T-cell (primary cell): Measurements from ENCODE around the gene DOCK4. TPM values are rescaled to one million over a fixed set of nuclear protein-coding genes. Genes with fewer than 3 reads are reported as not detected.

ENCODE experiments used
- ATAC-seq, 4 experiments: fragments of 200-7000 bp in 3 of 4; fragments of 150-1000 bp in 1 of 4; cut with Tn5 transposase; replicated peaks in 1 of 4; 1 replicate in 3 of 4; 2 replicates in 1 of 4; pipeline ENCODE4 v1.10.0; 2021; ENCODE audit warnings: moderate library complexity in 3 of 4, mild to moderate bottlenecking in 2 of 4, moderate number of reproducible peaks in 1 of 4
- CTCF ChIA-PET, 2 donors: fragments of 300-600 bp; sonication (Branson Sonifier 250); formaldehyde crosslinking; loops; one replicate each; lab custom pipeline; 2022; ENCODE audit warnings: antibody characterized with exemption in 2 of 2; lab: Charles Lee
- POLR2A ChIA-PET, 2 donors: fragments of 300-600 bp; sonication (Branson Sonifier 250); formaldehyde crosslinking; loops; one replicate each; lab custom pipeline; 2022; ENCODE audit warnings: antibody characterized with exemption in 2 of 2; lab: Charles Lee
- DNase-seq, 35 experiments: peaks; one replicate each; pipeline versions ENCODE4 v3.0.0 to v3.0.0-alpha.2; 2013 to 2023
- H3K27ac ChIP-seq: one replicate; pipeline ENCODE4 v1.5.1; 2013; ENCODE audit warnings: low read length
- H3K27me3 ChIP-seq, 2 experiments: replicated peaks in 1 of 2; 1 replicate in 1 of 2; 2 replicates in 1 of 2; pipeline versions ENCODE4 v1.6.1 to v1.7.0; 2013; ENCODE audit warnings: low read length in 1 of 2, mixed read lengths in 1 of 2; ENCODE audit not compliant: control insufficient read depth in 2 of 2, insufficient read depth in 2 of 2; ENCODE audit errors: extremely low read depth in 1 of 2
- H3K36me3 ChIP-seq, 2 donors: 1 replicate in 1 of 2; 2 replicates in 1 of 2; pipeline versions ENCODE4 v1.6.1 to v1.7.0; 2013; ENCODE audit warnings: low read length in 1 of 2; ENCODE audit not compliant: control insufficient read depth in 2 of 2, insufficient read depth in 1 of 2; ENCODE audit errors: extremely low read depth in 1 of 2
- H3K4me1 ChIP-seq, 2 experiments: 1 replicate in 1 of 2; 2 replicates in 1 of 2; pipeline versions ENCODE4 v1.6.1 to v1.7.0; 2013; ENCODE audit warnings: low read length in 2 of 2, mixed read lengths in 1 of 2; ENCODE audit not compliant: insufficient read depth in 2 of 2, control insufficient read depth in 1 of 2; ENCODE audit errors: extremely low read depth in 1 of 2
- H3K4me3 ChIP-seq, 2 donors: 1 replicate in 1 of 2; 2 replicates in 1 of 2; pipeline versions ENCODE4 v1.5.1 to v1.7.0; 2013; ENCODE audit warnings: mild to moderate bottlenecking in 2 of 2, low read length in 1 of 2, moderate library complexity in 1 of 2; ENCODE audit not compliant: control insufficient read depth in 1 of 2; ENCODE audit errors: extremely low read depth in 1 of 2
- H3K9me3 ChIP-seq: 2 replicates; pipeline ENCODE4 v1.7.0; 2013
- H3K27ac Mint-ChIP-seq, 2 donors: one replicate each; pipeline ENCODE4 v1.8.0; 2020 to 2021; ENCODE audit warnings: mild to moderate bottlenecking in 2 of 2, mixed read lengths in 2 of 2
- H3K27me3 Mint-ChIP-seq, 2 donors: one replicate each; pipeline ENCODE4 v1.8.0; 2021 to 2022; ENCODE audit warnings: mixed read lengths in 2 of 2
- H3K36me3 Mint-ChIP-seq: one replicate; pipeline ENCODE4 v1.8.0; 2021; ENCODE audit warnings: mixed read lengths
- H3K4me1 Mint-ChIP-seq, 3 donors: one replicate each; pipeline ENCODE4 v1.8.0; 2020 to 2022; ENCODE audit warnings: mixed read lengths in 3 of 3, mild to moderate bottlenecking in 1 of 3
- H3K4me3 Mint-ChIP-seq, 3 donors: one replicate each; pipeline ENCODE4 v1.8.0; 2020 to 2022; ENCODE audit warnings: mild to moderate bottlenecking in 3 of 3, mixed read lengths in 3 of 3, moderate library complexity in 3 of 3
- H3K9me3 Mint-ChIP-seq, 3 donors: one replicate each; pipeline ENCODE4 v1.8.0; 2020 to 2022; ENCODE audit warnings: mixed read lengths in 3 of 3
- WGBS: methylation state at CpG from one replicate; pipeline ENCODE4 v1.1.5; 2013; ENCODE audit warnings: missing lambda C conversion rate; ENCODE audit not compliant: insufficient coverage; 5-methylcytosine and 5-hydroxymethylcytosine counted together
- total RNA-seq, 35 experiments: library from RNA in 6 of 35; stranded (reverse) in 6 of 35; fragments of 120-200 nt in 1 of 35; gene quantifications; one replicate each; pipeline versions ENCODE4 v1.2.1 to v1.2.4 and lab custom pipeline; 2013 to 2026

The DOCK4 gene
- total RNA-seq, 5 donors from 2014 or later (not counting 1 experiment from before 2014, with no cell fraction given) = 0.35 to 1.4 (median 0.85) TPM

- WGBS = no CpG with 5 or more reads among the region's 3 CpGs
- Mint-ChIP-seq H3K27me3 (peaks cover 3 to 6% of the 10 kb centered on the region in 2 donors), H3K4me3 (no peak overlapping the region), H3K9me3 (no peaks in the 10 kb centered on the region), H3K27ac (no peak overlapping the region), H3K4me1 (no peaks in the 10 kb centered on the region), H3K36me3 (no peaks in the 10 kb centered on the region)
- POLR2A ChIA-PET = no interaction called here
- Histone ChIP-seq H3K36me3 (no peaks in the 10 kb centered on the region), H3K27ac (no peak overlapping the region), H3K4me1 (no peaks in the 10 kb centered on the region), H3K27me3 (peaks cover 0 to 2% of the 10 kb centered on the region in 2 experiments), H3K9me3 (no peaks in the 10 kb centered on the region), H3K4me3 (no peak overlapping the region)
- CTCF ChIA-PET = interaction anchor here in 1 of 2 donors (0.6 kb wide), 1 partner anchor 182 kb away, joined by 3 read pairs; no protein-coding TSS in a partner anchor
- DNase-seq = no peak
- ATAC-seq = no peak
These were observed 44.7 kb downstream of the DOCK4 start for GRCh38 chr7:112161253-112162141.

- Mint-ChIP-seq H3K27me3 (peaks cover 3 to 6% of the 10 kb centered on the region in 2 donors), H3K27ac (no peak overlapping the region), H3K4me1 (no peaks in the 10 kb centered on the region), H3K9me3 (no peaks in the 10 kb centered on the region), H3K4me3 (no peak overlapping the region), H3K36me3 (no peaks in the 10 kb centered on the region)
- DNase-seq (no peak), ATAC-seq (no peak)
- H3K9me3 ChIP-seq = no peaks in the 10 kb centered on the region
- H3K27me3 ChIP-seq = peaks cover 0 to 2% of the 10 kb centered on the region in 2 experiments
- H3K4me3 ChIP-seq = no peak overlapping the region
- 72% methylated on average over 4 of the region's 7 CpGs for WGBS
- CTCF ChIA-PET = interaction anchor here in 1 of 2 donors (0.6 kb wide), 1 partner anchor 181 kb away, joined by 3 read pairs; no protein-coding TSS in a partner anchor
- no peaks in the 10 kb centered on the region for H3K36me3 ChIP-seq
- no peak overlapping the region for H3K27ac ChIP-seq
- POLR2A ChIA-PET = no interaction called here
- H3K4me1 ChIP-seq = no peaks in the 10 kb centered on the region
These were observed 45.4 kb downstream of the DOCK4 start for GRCh38 chr7:112160771-112161150.

DNA sequence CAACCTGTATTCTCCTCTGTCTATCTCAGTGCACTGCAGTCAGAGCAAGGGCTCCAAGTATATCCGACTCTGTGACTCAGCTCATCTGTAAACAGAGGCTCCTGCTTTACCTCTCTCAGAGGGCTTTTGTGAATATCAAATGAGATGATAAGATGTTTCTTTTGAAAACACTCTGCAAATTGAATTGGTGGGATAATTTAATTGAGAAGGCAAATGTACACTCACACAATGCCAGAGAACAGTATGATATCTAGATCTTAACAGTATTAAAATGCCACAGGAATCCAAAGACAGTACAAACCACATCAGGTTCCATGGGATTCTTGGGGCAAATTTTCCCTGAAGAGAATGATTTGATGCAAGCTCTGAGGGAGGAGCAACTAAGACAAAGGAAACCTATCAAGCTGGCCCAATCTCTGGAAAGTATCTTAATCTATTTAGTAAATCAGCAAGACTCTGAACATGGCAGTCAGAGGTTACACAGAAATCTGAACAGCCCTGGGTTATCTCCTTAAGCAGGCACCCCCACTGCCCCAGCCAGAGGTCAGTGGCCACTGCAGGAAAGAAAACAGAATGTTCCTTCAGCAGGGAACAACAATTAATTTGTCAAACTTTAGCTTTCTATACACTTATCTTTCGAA lies 45.9 kb downstream of the DOCK4 start:
- 80% methylated on average over 1 of the region's 2 CpGs for WGBS

DNA sequence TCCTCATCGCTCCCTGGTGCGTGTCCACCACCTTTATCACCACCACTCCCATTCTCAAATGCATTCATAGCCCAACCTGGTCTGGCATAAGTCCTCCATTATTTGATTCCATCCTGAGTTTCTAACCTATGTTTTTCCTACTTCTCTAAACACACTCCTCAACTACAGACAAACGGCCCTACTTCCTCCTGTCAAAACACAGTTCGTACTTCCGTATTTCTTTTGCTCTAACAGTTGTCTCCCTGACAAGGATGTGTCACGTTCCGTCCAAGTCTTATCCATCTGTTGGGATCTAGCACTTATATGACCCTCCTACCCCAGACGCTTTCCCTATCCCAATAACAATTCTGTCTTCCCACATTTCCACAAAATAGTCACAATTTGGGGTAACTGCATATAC lies 46.8 kb downstream of the DOCK4 start:
- H3K4me1 Mint-ChIP-seq = no peaks in the 10 kb centered on the region
- no peaks in the 10 kb centered on the region for H3K36me3 Mint-ChIP-seq
- ATAC-seq (no peak), DNase-seq (no peak)
- H3K36me3 ChIP-seq = no peaks in the 10 kb centered on the region
- no peaks in the 10 kb centered on the region for H3K9me3 ChIP-seq
- ChIA-PET POLR2A (no interaction called here), CTCF (no interaction called here)
- H3K27me3 ChIP-seq = peaks cover 0 to 2% of the 10 kb centered on the region in 2 experiments
- no peak overlapping the region for H3K27ac Mint-ChIP-seq
- 53% methylated on average over 7 of the region's 8 CpGs for WGBS
- no peak overlapping the region for H3K4me3 ChIP-seq
- no peak overlapping the region for H3K27ac ChIP-seq
- H3K4me3 Mint-ChIP-seq = no peak overlapping the region
- H3K4me1 ChIP-seq = no peaks in the 10 kb centered on the region
- peaks cover 3 to 12% of the 10 kb centered on the region in 2 donors for H3K27me3 Mint-ChIP-seq
- no peaks in the 10 kb centered on the region for H3K9me3 Mint-ChIP-seq

More for the DNA sequence above, 45.9 kb downstream of the DOCK4 start:
- H3K36me3 Mint-ChIP-seq = no peaks in the 10 kb centered on the region
- Histone ChIP-seq H3K27me3 (peaks cover 0 to 2% of the 10 kb centered on the region in 2 experiments), H3K9me3 (no peaks in the 10 kb centered on the region), H3K4me1 (no peaks in the 10 kb centered on the region), H3K36me3 (no peaks in the 10 kb centered on the region), H3K4me3 (no peak overlapping the region), H3K27ac (no peak overlapping the region)
- DNase-seq (no peak), ATAC-seq (no peak)
- CTCF ChIA-PET = no interaction called here
- POLR2A ChIA-PET = no interaction called here
- H3K9me3 Mint-ChIP-seq = no peaks in the 10 kb centered on the region
- peaks cover 3 to 7% of the 10 kb centered on the region in 2 donors for H3K27me3 Mint-ChIP-seq
- H3K27ac Mint-ChIP-seq = no peak overlapping the region
- no peak overlapping the region for H3K4me3 Mint-ChIP-seq
- no peaks in the 10 kb centered on the region for H3K4me1 Mint-ChIP-seq

DNA sequence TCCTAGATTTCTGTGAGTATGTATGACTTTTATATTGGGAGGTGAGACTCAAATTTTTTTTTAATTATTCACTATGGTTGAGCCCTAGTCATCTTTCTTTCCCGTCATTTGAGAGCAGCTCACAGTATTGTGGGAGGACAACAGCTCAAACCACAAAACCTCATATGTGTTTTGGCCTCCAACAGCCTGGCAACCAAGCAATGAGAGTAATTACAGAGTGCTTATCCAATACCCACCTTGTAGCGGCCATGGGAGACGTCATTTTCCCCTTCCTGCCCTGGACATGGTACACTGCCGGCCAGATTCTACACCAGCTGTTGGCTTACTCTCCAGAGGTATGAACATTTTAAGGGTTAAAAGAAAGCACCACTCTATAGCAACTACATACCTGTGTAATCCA lies 49.1 kb downstream of the DOCK4 start:
- POLR2A ChIA-PET = no interaction called here
- Mint-ChIP-seq H3K27me3 (peaks cover 3 to 12% of the 10 kb centered on the region in 2 donors), H3K9me3 (no peaks in the 10 kb centered on the region), H3K4me1 (no peaks in the 10 kb centered on the region), H3K36me3 (no peaks in the 10 kb centered on the region), H3K4me3 (no peak overlapping the region), H3K27ac (no peak overlapping the region)
- peaks cover 0 to 2% of the 10 kb centered on the region in 2 experiments for H3K27me3 ChIP-seq
- H3K4me1 ChIP-seq = no peaks in the 10 kb centered on the region
- DNase-seq (peak in 1 of 35 experiments; percentile 0), ATAC-seq (no peak)
- 20% methylated on average over 2 of the region's 4 CpGs for WGBS
- no peaks in the 10 kb centered on the region for H3K36me3 ChIP-seq
- H3K27ac ChIP-seq = no peak overlapping the region
- H3K4me3 ChIP-seq = no peak overlapping the region
- CTCF ChIA-PET = interaction anchor here in 1 of 2 donors (0.9 kb wide), 1 partner anchor 9 kb away, joined by 3 read pairs; no protein-coding TSS in a partner anchor
- no peaks in the 10 kb centered on the region for H3K9me3 ChIP-seq

- Histone ChIP-seq H3K27ac (no peak overlapping the region), H3K4me3 (no peak overlapping the region), H3K27me3 (peaks cover 0 to 2% of the 10 kb centered on the region in 2 experiments), H3K4me1 (no peaks in the 10 kb centered on the region), H3K9me3 (no peaks in the 10 kb centered on the region), H3K36me3 (no peaks in the 10 kb centered on the region)
- no peaks in the 10 kb centered on the region for H3K36me3 Mint-ChIP-seq
- no peaks in the 10 kb centered on the region for H3K4me1 Mint-ChIP-seq
- no peak overlapping the region for H3K4me3 Mint-ChIP-seq
- no CpG with 5 or more reads among the region's 1 CpG for WGBS
- H3K27ac Mint-ChIP-seq = no peak overlapping the region
- ChIA-PET CTCF (interaction anchor here in 1 of 2 donors (0.9 kb wide), 1 partner anchor 8 kb away, joined by 3 read pairs; no protein-coding TSS in a partner anchor), POLR2A (no interaction called here)
- ATAC-seq (no peak), DNase-seq (no peak)
- peaks cover 3 to 14% of the 10 kb centered on the region in 2 donors for H3K27me3 Mint-ChIP-seq
- H3K9me3 Mint-ChIP-seq = no peaks in the 10 kb centered on the region
These were observed 49.8 kb downstream of the DOCK4 start for GRCh38 chr7:112156412-112156811.
